T-helper 17 cell (primary cell): ENCODE measurements around the gene TMX1. TPM values are rescaled to one million over a fixed set of nuclear protein-coding genes. Genes with fewer than 3 reads are reported as not detected.

ENCODE experiments used
- ATAC-seq: fragments of 150-1000 bp; cut with Tn5 transposase; 2 replicates; pipeline ENCODE4 v1.10.0; 2021; ENCODE audit warnings: mild to moderate bottlenecking, moderate library complexity
- DNase-seq, 3 donors: peaks; one replicate each; pipeline versions ENCODE4 v3.0.0 to v3.0.0-alpha.2; 2020 to 2021
- H3K9me3 ChIP-seq: one replicate; pipeline ENCODE4 v1.7.0; 2013; ENCODE audit warnings: low read length, mild to moderate bottlenecking; ENCODE audit not compliant: control insufficient read depth, poor library complexity, severe bottlenecking
- H3K27ac Mint-ChIP-seq: one replicate; pipeline ENCODE4 v1.8.0; 2022; ENCODE audit warnings: mild to moderate bottlenecking, moderate library complexity, mixed read lengths
- H3K27me3 Mint-ChIP-seq: one replicate; pipeline ENCODE4 v1.8.0; 2022; ENCODE audit warnings: mixed read lengths
- H3K36me3 Mint-ChIP-seq: one replicate; pipeline ENCODE4 v1.8.0; 2022; ENCODE audit warnings: low read depth, mixed read lengths
- H3K4me1 Mint-ChIP-seq: one replicate; pipeline ENCODE4 v1.8.0; 2022; ENCODE audit warnings: mild to moderate bottlenecking, mixed read lengths
- H3K4me3 Mint-ChIP-seq: one replicate; pipeline ENCODE4 v1.8.0; 2022; ENCODE audit warnings: mild to moderate bottlenecking, moderate library complexity, mixed read lengths
- total RNA-seq, 4 donors: library from RNA in 2 of 4; stranded (reverse) in 2 of 4; gene quantifications; one replicate each; pipeline ENCODE4 v1.2.3 and lab custom pipeline; 2022 to 2026

Gene TMX1
- total RNA-seq, 2 donors from 2014 or later = 16.5 to 19.4 TPM

GRCh38 chr14:51251486-51251885, 11.4 kb downstream of the TMX1 start:
- Mint-ChIP-seq H3K4me1 (no peaks in the 10 kb centered on the region), H3K27me3 (no peaks in the 10 kb centered on the region), H3K4me3 (no peak overlapping the region), H3K36me3 (peaks cover 5% of the 10 kb centered on the region), H3K27ac (no peak overlapping the region)
- H3K9me3 ChIP-seq = no peaks in the 10 kb centered on the region
- DNase-seq (no peak), ATAC-seq (no peak)

- ATAC-seq = no peak
- H3K27me3 Mint-ChIP-seq = no peaks in the 10 kb centered on the region
- H3K4me3 Mint-ChIP-seq = no peak overlapping the region
- DNase-seq = no peak
- H3K9me3 ChIP-seq = no peaks in the 10 kb centered on the region
- no peak overlapping the region for H3K27ac Mint-ChIP-seq
- no peaks in the 10 kb centered on the region for H3K4me1 Mint-ChIP-seq
- peaks cover 5% of the 10 kb centered on the region for H3K36me3 Mint-ChIP-seq
Measured at GRCh38 chr14:51253880-51254279, 13.8 kb downstream of the TMX1 start.

DNA sequence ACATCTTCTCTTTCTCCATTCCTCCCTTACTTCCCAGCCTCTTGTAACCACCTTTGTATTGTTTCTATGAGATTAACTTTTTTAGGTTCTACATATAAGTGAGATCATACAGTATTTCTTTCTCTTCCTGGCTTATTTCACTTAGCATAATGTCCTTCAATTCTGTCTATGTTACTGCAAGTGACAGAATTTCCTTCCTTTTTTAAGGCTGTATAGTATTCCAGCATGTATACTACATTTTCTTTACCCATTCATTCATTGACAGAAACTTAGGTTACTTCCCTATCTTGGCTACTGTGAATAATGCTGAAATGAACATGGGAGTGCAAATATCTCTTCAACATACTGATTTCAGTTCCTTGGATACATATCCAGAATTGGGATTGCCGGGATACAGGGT, 18.2 kb downstream of the TMX1 start:
- no peaks in the 10 kb centered on the region for H3K9me3 ChIP-seq
- ATAC-seq (no peak), DNase-seq (no peak)
- Mint-ChIP-seq H3K27ac (no peak overlapping the region), H3K4me3 (no peak overlapping the region), H3K4me1 (peaks cover 9% of the 10 kb centered on the region), H3K27me3 (no peaks in the 10 kb centered on the region), H3K36me3 (peaks cover 6% of the 10 kb centered on the region)

DNA sequence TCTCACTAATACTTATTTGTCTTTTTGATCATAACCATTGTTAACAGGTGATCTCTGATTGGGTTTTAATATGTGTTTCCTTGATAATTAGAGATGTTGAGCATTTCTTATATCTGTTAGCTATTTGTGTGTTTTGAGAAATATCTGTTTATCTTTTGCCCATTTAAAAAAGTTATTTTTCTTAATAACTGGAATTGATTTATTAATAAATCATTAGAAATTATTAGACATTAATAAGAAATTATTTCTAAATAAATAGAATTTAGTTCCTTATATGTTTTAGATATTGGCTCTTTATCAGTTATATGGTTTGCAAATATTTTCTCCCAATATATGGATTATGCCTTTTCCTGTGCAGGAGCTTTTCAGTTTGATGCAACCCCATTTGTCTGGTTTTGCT, 18.7 kb downstream of the TMX1 start:
- ATAC-seq = no peak
- Mint-ChIP-seq H3K4me1 (peaks cover 9% of the 10 kb centered on the region), H3K27me3 (no peaks in the 10 kb centered on the region), H3K27ac (no peak overlapping the region), H3K4me3 (no peak overlapping the region), H3K36me3 (peaks cover 6% of the 10 kb centered on the region)
- no peak for DNase-seq
- no peaks in the 10 kb centered on the region for H3K9me3 ChIP-seq

GRCh38 chr14:51260225-51260624, 20.2 kb downstream of the TMX1 start:
- H3K36me3 Mint-ChIP-seq = peaks cover 6% of the 10 kb centered on the region

GRCh38 chr14:51261151-51261550, 21.1 kb downstream of the TMX1 start:
- no peak for DNase-seq
- H3K4me1 Mint-ChIP-seq = peaks cover 11% of the 10 kb centered on the region
- ATAC-seq = no peak
- H3K27ac Mint-ChIP-seq = no peak overlapping the region
- no peaks in the 10 kb centered on the region for H3K27me3 Mint-ChIP-seq
- H3K9me3 ChIP-seq = no peaks in the 10 kb centered on the region
- peaks cover 6% of the 10 kb centered on the region for H3K36me3 Mint-ChIP-seq
- no peak overlapping the region for H3K4me3 Mint-ChIP-seq

More at GRCh38 chr14:51260225-51260624, 20.2 kb downstream of the TMX1 start:
- Mint-ChIP-seq H3K27me3 (no peaks in the 10 kb centered on the region), H3K4me3 (no peak overlapping the region), H3K4me1 (peaks cover 10% of the 10 kb centered on the region), H3K27ac (no peak overlapping the region)
- no peak for DNase-seq
- ATAC-seq = no peak
- H3K9me3 ChIP-seq = no peaks in the 10 kb centered on the region

DNA sequence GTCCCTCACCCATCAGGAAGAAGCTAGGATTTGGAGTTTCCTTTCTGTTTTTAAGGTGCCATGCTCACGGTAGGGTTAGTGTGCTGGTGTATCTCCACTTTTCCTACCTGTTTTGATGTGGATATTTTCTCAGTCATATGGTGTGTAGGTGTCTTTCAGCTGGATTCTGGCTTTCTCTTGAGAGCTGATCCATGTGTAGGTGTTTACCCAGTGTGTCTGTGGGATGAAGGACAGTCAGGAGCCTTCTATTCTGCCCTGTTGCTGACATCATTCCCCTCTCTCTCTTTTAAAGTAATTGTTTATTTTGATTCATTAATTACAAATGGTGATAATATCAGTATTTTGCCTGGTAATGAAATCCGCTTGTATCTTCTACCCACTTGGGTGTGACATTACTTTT, 22.8 kb downstream of the TMX1 start:
- no peaks in the 10 kb centered on the region for H3K27me3 Mint-ChIP-seq
- DNase-seq = no peak
- H3K36me3 Mint-ChIP-seq = peaks cover 6% of the 10 kb centered on the region
- no peak for ATAC-seq
- peaks cover 11% of the 10 kb centered on the region for H3K4me1 Mint-ChIP-seq
- H3K27ac Mint-ChIP-seq = no peak overlapping the region
- no peak overlapping the region for H3K4me3 Mint-ChIP-seq
- H3K9me3 ChIP-seq = no peaks in the 10 kb centered on the region

DNA sequence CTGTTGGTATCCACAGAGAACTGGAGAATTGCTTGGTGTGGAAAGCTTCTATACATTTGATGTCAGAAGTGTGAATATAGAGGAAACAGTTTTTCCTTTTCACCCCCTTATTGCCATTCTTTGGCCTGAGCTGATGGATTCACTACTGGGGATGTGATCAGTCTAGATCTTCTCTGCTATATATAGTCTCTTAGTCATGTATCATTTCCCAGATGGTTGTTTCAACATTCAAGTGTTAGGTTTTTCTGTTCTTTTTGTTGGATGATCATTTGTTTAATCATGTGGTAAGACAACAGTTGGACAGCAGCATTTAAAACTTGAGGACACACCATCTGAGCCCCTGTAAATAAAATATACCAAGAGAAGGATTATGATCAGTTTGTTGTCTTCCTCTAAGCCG, 29.6 kb downstream of the TMX1 start:
- Mint-ChIP-seq H3K27ac (no peak overlapping the region), H3K27me3 (no peaks in the 10 kb centered on the region), H3K36me3 (no peaks in the 10 kb centered on the region), H3K4me3 (no peak overlapping the region), H3K4me1 (peaks cover 5% of the 10 kb centered on the region)
- H3K9me3 ChIP-seq = no peaks in the 10 kb centered on the region
- ATAC-seq = no peak
- DNase-seq = no peak

DNA sequence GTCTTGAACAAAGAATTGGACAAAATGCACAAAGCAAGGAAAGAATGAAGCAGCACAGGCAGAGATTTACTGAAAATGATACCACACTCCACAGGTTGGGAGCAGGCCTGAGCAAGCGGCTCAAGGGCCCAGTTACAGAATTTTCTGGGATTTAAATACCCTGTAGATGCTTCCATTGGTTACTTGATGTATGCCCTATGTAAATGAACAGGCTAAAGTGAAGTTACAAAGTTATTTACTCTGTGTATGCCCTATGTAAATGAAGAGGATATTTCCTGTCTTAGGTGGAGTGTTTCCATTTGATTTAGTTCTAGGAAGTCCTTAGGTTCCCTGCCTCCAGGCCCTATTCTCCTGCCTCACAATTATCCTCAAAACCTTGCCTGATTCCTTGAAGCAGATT, 36.6 kb downstream of the TMX1 start:
- Mint-ChIP-seq H3K27ac (no peak overlapping the region), H3K4me3 (no peak overlapping the region), H3K27me3 (no peaks in the 10 kb centered on the region), H3K4me1 (peaks cover 2% of the 10 kb centered on the region), H3K36me3 (peaks cover 3% of the 10 kb centered on the region)
- DNase-seq (no peak), ATAC-seq (no peak)
- no peaks in the 10 kb centered on the region for H3K9me3 ChIP-seq

DNA sequence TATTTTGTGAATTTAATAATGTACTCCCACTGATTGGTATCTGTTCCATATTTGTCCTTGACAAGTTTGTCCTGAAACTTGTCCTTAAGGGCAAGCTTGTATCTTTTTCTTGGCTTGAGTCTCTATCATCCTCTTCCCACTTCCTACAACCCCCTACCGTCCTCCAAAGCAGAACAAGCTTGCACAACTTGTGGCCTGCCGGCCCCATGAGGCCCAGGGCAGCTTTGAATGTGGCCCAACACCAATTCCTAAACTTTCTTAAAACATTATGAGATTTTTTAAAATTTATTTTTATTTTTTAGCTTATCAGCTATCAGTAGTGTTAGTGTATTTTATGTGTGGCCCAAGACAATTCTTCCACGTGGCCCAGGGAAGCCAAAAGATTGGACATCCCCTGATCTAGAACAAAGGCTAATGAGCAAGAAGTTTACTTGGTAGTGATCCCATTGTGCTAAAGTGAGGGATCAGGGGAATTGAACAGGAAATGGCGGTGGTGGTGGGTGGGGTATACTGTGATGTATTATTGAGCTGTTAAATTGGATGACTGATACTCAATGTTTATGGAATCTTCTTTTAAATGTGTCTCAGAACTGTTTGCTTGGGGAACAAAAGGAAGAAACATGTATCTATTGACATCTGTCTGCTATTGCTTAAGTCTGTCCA, 37.8 kb downstream of the TMX1 start:
- peaks cover 2% of the 10 kb centered on the region for H3K4me1 Mint-ChIP-seq
- H3K27me3 Mint-ChIP-seq = no peaks in the 10 kb centered on the region
- no peak for ATAC-seq
- no peaks in the 10 kb centered on the region for H3K9me3 ChIP-seq
- no peak overlapping the region for H3K4me3 Mint-ChIP-seq
- no peak for DNase-seq
- peaks cover 3% of the 10 kb centered on the region for H3K36me3 Mint-ChIP-seq
- H3K27ac Mint-ChIP-seq = no peak overlapping the region

- Mint-ChIP-seq H3K4me3 (no peak overlapping the region), H3K36me3 (peaks cover 3% of the 10 kb centered on the region), H3K27ac (peak overlapping the region; percentile 27), H3K4me1 (peaks cover 2% of the 10 kb centered on the region), H3K27me3 (no peaks in the 10 kb centered on the region)
- H3K9me3 ChIP-seq = no peaks in the 10 kb centered on the region
- DNase-seq (no peak), ATAC-seq (no peak)
Measured at GRCh38 chr14:51282517-51282916, 42.5 kb downstream of the TMX1 start.

DNA sequence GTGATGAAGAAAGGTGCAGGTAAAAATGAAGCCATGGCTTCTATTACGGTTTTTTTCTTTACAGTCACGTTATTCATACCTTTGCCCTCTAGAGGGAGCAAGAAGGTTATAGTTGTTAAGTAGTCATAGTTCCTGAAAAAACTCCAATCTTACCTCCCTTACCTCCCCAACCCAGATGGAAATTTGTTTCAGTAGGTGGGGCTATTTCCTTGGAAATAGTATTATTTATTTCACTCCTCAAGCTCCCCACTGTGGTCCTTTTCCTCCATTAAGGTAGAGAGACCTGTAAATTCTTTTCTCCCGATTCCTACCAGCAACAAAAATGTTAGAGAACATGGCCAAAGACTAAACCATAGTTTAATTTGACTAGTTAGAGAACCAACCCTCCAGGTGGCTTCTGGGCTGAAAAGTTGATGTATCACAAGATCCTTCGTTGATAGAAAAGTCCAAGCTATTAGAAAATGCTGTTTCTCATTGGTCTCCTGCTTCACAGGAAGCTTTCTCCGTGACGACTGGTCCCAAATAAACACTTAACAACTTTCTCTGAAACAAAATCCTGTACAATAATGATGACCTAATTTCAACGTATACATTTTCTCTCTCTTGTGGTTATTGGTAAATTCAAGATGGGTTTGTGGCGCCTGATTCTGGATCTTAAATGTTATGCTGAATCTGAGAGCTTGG, 43.5 kb downstream of the TMX1 start:
- peaks cover 2% of the 10 kb centered on the region for H3K4me1 Mint-ChIP-seq
- no peak overlapping the region for H3K4me3 Mint-ChIP-seq
- H3K36me3 Mint-ChIP-seq = peaks cover 3% of the 10 kb centered on the region
- no peaks in the 10 kb centered on the region for H3K27me3 Mint-ChIP-seq
- DNase-seq (no peak), ATAC-seq (no peak)
- no peak overlapping the region for H3K27ac Mint-ChIP-seq
- H3K9me3 ChIP-seq = no peaks in the 10 kb centered on the region

DNA sequence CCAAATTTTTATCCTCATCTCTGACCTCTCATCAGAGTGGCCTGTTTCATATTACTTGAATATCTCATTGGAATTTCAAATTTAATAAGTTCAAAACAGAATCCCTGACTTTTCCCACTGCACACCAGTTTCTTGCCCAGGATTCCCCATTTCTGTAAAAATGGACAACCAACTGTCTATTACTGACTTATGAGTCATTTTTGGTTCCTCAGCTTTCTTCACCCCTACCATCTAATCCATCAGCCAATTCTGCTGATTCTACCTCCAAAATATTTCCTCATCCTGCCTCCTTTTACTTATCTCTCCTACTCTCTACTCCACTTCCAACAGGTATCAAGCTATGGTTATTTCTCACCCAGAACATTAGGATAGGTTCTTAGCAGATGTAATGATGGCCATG, 44.2 kb downstream of the TMX1 start:
- Mint-ChIP-seq H3K27ac (no peak overlapping the region), H3K4me3 (no peak overlapping the region), H3K27me3 (no peaks in the 10 kb centered on the region), H3K36me3 (peaks cover 3% of the 10 kb centered on the region), H3K4me1 (peaks cover 2% of the 10 kb centered on the region)
- no peaks in the 10 kb centered on the region for H3K9me3 ChIP-seq
- ATAC-seq = no peak
- no peak for DNase-seq

DNA sequence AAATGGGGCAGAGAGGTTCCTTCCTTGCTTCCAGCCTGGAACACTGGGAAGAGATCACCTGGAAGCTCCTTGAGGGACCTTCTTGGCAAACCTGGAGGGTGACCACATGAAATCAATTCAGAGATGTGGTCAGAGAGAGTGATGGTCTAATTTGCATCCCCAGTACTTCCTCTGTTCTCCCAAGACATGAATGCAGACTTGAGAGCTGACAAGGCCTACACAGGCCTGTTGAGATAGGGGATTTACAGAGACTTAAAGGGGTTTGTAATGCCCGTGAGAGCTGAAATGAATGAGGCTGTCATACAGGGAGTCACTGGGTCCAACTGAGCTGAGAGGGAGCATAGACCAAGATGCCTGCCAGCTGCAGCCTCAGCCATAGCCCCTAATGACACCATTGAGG, 45.1 kb downstream of the TMX1 start:
- Mint-ChIP-seq H3K4me1 (peaks cover 2% of the 10 kb centered on the region), H3K27ac (no peak overlapping the region), H3K4me3 (no peak overlapping the region), H3K36me3 (peaks cover 3% of the 10 kb centered on the region), H3K27me3 (no peaks in the 10 kb centered on the region)
- DNase-seq = no peak
- no peak for ATAC-seq
- no peaks in the 10 kb centered on the region for H3K9me3 ChIP-seq
